ENCODE data around the gene ST3GAL2.
A peak's percentile ranks its signal among the peaks of the same experiment; 100 is the strongest.

ST3GAL2 gene

GRCh38 chr16:70434484-70435260 is 4.2 kb downstream of the ST3GAL2 start:
- TF ChIP-seq GATA3 (IDR thresholded peaks at IDR 0.05; ENCODE audit: low read depth, low read length) (no peak), GATA2 (IDR thresholded peaks at IDR 0.05; ENCODE audit: low read depth, low read length) (no peak)

- TF ChIP-seq GATA3 (IDR thresholded peaks at IDR 0.05; ENCODE audit: low read depth, low read length) (no peak), GATA2 (IDR thresholded peaks at IDR 0.05; ENCODE audit: low read depth, low read length) (no peak)
Observed at GRCh38 chr16:70433458-70434103, 5.3 kb downstream of the ST3GAL2 start.

GRCh38 chr16:70432723-70433457 is 6.0 kb downstream of the ST3GAL2 start:
- TF ChIP-seq GATA2 (IDR thresholded peaks at IDR 0.05; ENCODE audit: low read depth, low read length), result peak; percentile 53; the same call in 1 of the 2 replicates
- no peak for TF ChIP-seq GATA3 (IDR thresholded peaks at IDR 0.05; ENCODE audit: low read depth, low read length)

GRCh38 chr16:70432356-70432722 is 6.6 kb downstream of the ST3GAL2 start:
- TF ChIP-seq GATA3 (IDR thresholded peaks at IDR 0.05; ENCODE audit: low read depth, low read length) (no peak), GATA2 (IDR thresholded peaks at IDR 0.05; ENCODE audit: low read depth, low read length) (no peak)

DNA sequence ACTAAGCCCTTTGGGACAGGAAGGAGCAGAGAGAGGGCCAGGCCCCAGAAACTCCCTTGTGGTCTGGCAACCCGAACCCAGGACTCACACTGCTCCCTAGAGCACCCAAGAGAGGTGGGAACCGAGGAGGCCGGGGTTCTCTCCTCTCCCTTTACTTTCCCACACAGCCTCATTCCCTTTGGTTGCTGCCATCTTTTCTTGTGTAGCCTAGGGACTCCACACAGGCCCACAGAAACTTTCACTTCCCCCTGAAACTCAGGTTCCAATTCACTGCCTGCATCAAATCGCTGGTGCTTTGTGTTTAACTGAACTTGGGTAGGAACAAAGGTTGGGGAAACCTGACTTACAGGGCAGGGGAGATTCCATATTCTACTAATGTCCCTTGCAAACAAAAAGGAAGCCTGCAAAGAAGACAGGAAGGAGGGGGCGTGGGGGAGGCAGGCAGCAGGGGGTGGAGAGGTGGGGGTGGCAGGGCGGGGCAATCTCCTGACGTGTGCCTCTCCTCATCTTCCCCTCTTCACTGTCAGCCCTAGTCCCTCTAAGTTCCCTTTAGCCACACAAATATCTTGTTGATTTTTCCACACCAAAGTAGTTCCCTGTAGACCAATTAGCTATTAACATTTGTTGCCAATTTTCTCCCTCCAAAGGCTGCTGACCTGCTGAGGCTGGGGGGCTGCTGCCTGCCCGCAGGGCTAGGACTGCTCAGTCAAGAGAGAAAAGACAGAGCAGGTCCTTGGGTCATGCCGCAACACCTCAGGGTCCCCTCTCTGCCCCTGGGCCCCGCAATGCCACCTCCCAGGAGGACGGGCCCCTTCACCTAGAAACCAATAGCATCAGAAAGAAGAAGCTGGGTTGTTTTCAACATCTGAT is 8.0 kb downstream of the ST3GAL2 start:
- TF ChIP-seq GATA3 (IDR thresholded peaks at IDR 0.05; ENCODE audit: low read depth, low read length), result no peak
- TF ChIP-seq GATA2 (IDR thresholded peaks at IDR 0.05; ENCODE audit: low read depth, low read length), result no peak

DNA sequence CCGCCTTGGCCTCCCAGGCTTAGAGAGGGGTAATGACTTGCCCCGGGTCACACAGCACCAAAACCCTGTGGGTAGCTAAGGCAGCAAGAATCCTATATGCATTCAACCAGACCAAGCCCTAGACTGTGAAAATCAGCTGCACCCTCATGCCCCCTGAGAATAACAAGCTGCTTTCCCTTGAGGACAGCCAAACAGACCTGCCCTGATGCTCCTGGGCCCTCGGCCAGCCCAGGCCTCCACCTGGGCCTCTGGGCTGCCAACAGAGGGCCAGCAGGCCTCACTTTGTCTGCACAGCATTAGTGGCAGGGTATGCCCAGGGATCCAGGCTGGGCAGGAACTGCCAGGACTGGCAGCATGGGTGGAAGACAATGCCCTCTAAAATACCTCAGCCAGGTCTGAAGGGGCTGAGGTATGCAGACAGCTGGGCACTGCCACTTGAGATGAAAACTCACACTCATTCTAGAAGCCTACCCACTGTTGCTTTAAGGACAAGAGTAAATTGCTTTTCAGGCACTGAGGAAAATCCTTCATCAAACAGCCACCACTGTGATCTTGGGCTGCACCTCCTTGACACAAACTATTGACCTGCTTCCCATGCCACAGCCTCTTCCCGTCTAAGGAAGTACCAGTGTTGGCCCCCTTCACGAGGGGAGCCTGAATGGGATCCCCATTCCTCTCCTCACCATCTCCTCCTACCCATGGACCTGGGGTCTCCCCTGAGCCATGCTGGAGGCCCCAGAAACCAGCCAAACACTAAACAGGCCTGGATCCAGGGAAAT is 8.8 kb downstream of the ST3GAL2 start:
- no peak for TF ChIP-seq GATA2 (IDR thresholded peaks at IDR 0.05; ENCODE audit: low read depth, low read length)
- TF ChIP-seq GATA3 (IDR thresholded peaks at IDR 0.05; ENCODE audit: low read depth, low read length), result no peak

DNA sequence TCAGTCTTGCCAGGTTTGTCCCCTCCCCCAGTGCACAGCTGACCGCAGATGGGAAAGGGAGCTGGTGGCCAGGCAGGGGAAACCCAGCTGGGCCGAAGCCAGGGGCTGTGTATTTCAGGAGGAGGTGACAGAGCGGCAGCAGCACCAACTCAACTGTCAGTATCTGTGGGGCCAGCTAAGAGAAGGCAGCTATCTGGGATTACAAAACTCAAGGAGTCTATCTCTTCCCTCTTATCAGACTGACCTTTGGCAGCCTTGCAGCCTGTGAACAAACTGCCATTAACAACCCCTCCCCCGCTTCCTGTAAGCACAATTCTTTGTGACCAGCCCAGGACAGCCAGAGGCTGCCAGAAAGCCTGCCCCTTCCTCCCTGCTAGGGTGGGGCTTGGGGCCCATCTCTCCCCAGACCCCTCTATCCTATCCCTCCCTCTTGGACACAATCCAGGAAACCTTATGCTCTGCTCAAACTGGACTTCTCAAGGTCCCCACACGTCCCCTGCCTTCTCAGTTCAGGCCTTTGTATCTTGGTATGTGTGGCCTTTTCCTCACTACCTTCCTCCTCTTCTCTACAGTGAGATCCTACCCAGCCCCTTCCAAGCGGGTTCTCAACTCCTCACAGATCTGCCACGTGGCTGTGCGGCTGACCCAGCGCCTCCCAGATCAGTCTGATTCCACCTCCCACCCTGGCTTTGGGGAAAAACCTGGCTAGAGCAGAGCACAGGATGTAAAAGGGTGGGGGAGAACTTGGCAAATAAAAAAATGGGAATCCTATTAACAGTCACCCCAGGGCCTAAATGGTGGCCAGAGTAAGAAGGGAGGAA is 10.5 kb downstream of the ST3GAL2 start:
- TF ChIP-seq GATA2 (IDR thresholded peaks at IDR 0.05; ENCODE audit: low read depth, low read length), result peak; percentile 57
- no peak for TF ChIP-seq GATA3 (IDR thresholded peaks at IDR 0.05; ENCODE audit: low read depth, low read length)

GRCh38 chr16:70427786-70428177 is 11.1 kb downstream of the ST3GAL2 start:
- TF ChIP-seq GATA3 (IDR thresholded peaks at IDR 0.05; ENCODE audit: low read depth, low read length), result no peak
- TF ChIP-seq GATA2 (IDR thresholded peaks at IDR 0.05; ENCODE audit: low read depth, low read length), result no peak

GRCh38 chr16:70422543-70422942 is 16.4 kb downstream of the ST3GAL2 start:
- TF ChIP-seq GATA3 (IDR thresholded peaks at IDR 0.05; ENCODE audit: low read depth, low read length) (no peak), GATA2 (IDR thresholded peaks at IDR 0.05; ENCODE audit: low read depth, low read length) (no peak)

- TF ChIP-seq GATA3 (IDR thresholded peaks at IDR 0.05; ENCODE audit: low read depth, low read length), result no peak
- TF ChIP-seq GATA2 (IDR thresholded peaks at IDR 0.05; ENCODE audit: low read depth, low read length), result no peak
Observed at GRCh38 chr16:70421473-70422311, 17.2 kb downstream of the ST3GAL2 start.

DNA sequence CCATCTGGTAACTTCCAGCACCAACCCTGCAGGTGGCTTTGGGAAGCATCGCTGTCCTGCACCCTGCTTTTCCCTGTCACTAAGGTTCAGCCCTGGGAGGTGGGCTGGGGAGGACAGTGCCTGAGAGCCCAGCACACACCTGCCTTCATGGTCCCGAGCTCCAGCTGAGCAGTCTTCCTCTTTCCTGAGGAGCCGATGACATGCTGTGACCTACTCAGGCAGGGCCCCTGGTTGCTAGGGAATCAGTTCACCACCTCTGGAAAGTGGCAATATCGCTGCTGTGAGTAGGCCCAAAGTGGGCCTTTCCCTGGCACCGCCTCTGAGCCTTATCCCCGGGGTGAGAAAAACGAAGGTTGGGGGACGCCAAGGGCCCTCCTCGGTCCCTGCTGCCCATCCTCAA is 17.9 kb downstream of the ST3GAL2 start:
- TF ChIP-seq GATA2 (IDR thresholded peaks at IDR 0.05; ENCODE audit: low read depth, low read length), result no peak
- TF ChIP-seq GATA3 (IDR thresholded peaks at IDR 0.05; ENCODE audit: low read depth, low read length), result no peak
